GM18873 (cell line): ENCODE measurements around the gene PIK3R5.

ENCODE experiments used
- ATAC-seq: cut with Tn5 transposase; IDR thresholded peaks from one replicate; pipeline ENCODE4 v1.9.1; 2021; ENCODE audit warnings: mild to moderate bottlenecking, moderate library complexity, moderate number of reproducible peaks; ENCODE audit not compliant: unreplicated experiment, low FRiP score

The PIK3R5 gene

DNA sequence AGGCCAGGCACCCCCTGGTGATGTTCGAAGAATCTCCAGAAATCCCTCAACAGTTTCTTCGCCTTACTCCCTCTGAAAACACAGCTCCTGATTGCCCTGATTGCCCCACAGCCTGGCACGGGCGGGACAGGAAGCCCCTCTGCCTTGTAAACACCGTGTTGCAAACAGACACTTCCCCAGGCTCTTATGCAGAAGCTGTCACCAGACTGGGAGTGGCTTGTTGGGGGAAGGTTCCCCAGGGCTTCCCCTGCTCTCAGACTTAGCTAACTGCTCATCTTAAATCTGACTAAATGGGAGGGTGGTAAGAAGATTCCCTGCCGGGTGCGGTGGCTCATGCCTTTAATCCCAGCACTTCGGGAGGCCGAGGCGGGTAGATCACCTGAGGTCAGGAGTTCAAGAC is 11.2 kb downstream of the PIK3R5 start:
- ATAC-seq = peak; percentile 62

DNA sequence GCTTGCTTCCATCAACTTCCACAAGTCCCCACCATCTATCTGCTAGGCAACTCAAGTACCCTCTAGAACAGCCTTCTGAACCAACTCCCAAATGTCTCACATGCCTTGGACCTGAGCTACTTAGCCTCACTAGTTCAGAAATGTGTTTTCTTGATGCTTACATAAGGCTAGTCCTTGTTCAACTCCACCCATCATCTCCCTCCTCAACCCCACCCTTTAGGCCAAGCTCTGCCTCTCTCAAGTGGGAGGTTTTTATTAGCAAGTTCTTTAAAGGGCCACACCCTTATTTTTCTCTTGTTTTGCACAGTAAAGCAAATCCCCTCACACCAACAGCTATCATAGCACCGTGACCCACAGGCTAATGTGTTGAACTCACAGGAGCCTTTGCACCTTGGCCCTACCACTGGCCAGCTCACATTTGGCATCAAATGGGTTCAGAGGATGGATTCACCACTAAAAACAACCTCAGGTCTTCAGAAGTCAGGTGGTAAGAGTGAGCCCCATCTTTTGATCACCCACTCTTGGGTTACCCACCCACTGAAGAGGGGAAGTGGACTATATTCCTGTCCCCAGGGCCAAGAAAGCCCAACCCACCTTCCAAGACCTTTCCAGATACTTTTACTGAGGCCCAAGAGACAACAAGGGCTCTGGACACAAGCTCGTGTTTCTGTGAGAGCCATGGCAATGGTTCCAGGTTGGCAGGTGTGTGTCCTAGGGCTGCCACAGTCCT is 12.2 kb downstream of the PIK3R5 start:
- ATAC-seq = no peak

GRCh38 chr17:8952191-8952590 is 13.3 kb downstream of the PIK3R5 start:
- ATAC-seq = no peak

- no peak for ATAC-seq
These were observed 14.3 kb downstream of the PIK3R5 start for GRCh38 chr17:8951206-8951605.

- ATAC-seq = no peak
These were observed 16.3 kb downstream of the PIK3R5 start for GRCh38 chr17:8949061-8949661.

DNA sequence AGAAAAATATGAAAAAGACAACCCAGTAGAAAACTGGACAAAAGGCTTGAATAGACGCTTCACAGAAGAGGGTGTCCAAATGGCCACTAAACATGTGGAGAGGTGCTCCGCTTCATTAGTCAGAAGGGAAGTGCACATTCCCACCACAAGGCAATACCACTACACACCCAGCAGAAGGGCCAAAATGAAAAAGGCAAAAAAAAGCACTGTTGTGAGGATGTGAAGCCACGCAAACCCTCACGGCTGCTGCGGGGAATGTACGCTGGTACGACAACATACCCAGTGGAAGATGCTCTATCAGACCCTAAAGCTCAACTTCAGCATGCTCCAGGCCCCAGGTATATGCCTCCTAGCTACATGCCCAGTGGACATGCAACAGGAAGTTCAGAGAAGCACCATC is 17.0 kb downstream of the PIK3R5 start:
- no peak for ATAC-seq

DNA sequence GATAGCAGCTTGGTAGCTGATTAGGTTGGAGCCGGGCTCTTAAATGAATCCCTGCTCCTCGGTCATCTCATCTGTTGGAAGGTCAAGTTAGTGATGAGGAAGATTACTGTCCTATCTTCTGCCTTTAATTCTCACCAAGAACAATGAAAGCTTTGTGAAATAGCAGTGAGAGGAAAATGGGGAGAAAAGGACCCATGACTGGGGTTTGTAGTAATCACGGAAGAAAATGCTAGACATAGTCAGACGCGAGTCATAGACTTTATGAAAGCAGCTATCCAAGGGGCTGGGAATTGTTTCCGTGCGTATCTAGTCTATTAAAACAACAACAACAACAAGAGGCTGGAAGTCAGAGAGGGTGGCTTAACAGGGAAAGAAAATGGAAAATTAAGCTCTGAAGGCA is 18.3 kb downstream of the PIK3R5 start:
- no peak for ATAC-seq

- ATAC-seq = no peak
These were observed 19.0 kb downstream of the PIK3R5 start for GRCh38 chr17:8946476-8946875.

DNA sequence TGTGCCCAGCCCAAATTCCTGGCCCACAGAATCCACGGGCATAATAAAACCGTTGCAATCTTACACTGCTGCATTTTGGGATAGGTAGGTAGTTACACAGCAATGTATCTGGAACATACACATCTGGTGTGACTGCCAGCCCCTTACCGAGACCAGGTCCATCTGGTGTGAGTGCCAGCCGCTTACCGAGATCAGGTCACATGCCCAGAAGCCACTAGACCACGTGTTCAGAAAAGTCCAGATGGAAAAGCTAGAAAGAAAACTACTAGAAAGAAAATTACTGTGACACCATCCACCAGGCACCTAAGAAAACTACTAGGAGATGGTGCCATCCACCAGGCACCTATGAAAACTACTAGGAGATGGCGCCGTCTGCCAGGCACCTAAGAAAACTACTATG is 19.4 kb downstream of the PIK3R5 start:
- ATAC-seq = no peak

GRCh38 chr17:8944748-8945147 is 20.8 kb downstream of the PIK3R5 start:
- no peak for ATAC-seq

GRCh38 chr17:8944083-8944482 is 21.4 kb downstream of the PIK3R5 start:
- ATAC-seq = no peak

DNA sequence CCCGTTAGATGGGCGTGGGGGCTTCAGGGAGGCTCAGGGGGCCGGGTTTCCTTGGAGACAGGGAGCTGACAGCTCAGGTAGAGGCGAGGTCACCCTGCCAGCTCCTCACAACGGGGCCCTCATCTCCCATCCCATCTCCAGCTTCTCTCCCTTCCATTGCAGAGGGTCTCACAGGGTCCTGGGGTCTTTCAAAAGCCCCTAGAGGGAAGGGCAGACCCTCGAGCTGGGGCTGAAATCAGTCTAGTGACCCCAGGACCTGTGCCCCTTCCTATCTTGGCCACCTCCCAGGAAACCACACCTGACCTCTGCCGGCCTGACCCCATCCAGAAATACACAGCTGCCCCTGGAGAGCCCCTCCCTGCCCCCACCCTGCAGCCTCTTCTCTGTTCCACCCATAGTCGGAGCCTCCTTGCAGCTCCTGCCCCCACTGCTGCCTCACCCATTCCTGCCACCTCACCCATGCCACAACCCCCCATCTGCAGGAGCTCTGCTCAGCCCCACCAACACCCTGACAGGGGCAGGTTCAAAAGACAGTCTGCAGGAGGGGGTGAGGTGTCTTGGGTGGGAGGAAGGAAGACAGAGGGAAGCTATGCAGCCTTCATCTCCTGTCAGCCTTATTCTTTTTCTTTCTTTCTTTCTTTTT is 23.4 kb downstream of the PIK3R5 start:
- ATAC-seq = no peak

DNA sequence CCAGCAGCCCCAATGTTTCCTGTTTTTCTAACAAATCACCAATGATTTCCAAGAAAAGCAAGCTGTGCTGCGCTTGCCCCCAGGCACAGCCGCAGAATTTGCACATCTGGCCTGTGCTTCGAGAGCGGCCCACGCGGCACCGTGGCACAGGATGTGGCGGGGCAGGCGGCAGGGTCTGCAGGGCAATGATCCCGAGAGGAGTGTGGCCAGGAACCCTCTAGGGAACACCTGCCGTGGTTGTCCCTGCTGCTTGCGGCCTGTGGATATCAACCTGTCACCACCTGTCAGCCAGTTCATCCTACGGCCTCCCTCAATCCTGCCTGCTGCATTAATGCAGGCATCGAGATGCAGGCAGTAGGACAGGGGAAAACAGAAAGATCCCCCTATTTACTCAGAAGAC is 24.0 kb downstream of the PIK3R5 start:
- ATAC-seq = no peak

DNA sequence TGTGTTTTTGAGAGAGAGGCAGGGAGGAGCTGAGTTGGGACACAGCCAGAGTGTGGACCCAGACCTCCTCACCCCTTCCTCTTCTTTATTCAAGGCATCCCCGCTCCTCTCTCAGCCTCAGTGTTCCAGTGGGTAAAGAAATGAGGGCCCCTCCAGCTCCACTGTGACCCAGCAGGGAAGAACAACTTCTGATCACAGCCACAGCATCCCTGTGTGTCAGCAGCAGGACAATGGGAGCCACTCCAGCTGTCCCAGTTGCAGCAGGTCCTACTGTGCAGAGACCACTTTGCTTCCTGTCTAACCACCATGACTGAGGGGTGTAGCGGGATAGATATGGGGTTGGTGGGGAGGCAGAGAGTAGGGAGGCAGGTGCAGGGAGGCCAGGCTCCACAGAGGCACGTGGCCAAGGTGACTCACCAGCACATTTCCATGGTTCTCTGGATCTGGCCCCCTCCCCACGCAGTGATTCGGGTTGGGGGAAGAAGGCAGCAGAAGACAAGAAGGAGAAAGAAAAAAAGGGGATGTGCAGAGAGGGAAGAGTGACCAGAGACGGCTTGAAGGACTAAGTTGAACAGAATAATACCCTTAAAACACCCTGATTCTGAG is 24.5 kb downstream of the PIK3R5 start:
- no peak for ATAC-seq

DNA sequence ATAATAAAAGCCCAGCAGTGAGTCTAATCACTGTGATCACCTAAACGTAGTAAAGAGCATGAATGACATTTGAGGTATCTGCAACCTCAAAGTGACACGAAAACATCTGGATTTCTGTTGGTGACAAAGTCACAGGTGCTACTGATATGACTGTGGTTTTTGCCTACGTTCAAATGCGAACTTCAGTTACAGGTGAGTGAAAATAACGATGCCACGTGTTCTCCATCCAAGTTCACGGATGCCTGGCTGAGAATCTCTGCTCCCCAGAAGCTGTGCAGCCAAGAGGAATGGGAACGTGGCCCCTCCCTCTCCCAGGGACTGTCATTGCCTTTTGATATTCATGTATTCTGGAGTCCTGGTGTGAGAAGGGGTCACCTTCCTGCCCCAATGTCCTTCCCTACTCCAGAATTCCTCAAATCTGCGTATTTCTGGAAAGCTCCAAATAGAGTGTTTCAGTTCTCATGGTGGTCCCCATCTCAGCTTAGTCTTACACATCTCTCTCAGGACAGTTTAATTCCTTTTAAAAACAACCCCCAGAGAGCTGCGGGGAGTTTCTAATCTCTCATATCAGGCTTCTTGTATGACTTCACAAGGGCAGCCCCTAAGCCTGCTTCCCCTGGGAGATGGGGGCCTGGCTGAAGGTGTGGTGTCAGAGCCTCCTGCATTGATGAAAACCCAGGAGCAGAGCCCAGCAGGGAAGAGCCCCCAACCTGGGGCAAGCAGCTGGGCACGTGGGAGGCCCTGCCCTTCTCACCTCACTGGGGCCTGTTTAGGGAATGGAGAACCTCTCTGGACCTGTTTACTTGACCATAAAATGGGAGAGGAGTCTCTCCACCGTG is 25.8 kb downstream of the PIK3R5 start:
- ATAC-seq = no peak

GRCh38 chr17:8938933-8939332 is 26.6 kb downstream of the PIK3R5 start:
- ATAC-seq = no peak

- no peak for ATAC-seq
These were observed 30.3 kb downstream of the PIK3R5 start for GRCh38 chr17:8935191-8935590.

DNA sequence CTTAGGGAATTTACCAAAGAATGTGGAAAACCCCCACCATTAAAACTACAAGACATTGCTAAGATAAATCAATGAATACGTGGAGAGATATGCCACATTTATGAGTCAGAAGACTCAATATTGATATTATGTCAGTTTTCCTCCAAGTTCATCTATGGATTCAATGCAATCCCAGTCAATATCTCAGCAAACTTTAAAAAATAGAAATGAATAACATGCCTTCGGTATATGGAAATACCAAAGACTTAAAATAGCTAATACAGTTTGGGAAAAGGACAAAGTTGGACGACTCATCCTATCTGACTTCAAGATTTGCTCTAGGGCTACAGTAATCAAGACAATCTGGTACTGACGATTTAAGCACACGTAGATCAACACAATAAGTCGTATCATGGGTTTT is 31.2 kb downstream of the PIK3R5 start:
- no peak for ATAC-seq

DNA sequence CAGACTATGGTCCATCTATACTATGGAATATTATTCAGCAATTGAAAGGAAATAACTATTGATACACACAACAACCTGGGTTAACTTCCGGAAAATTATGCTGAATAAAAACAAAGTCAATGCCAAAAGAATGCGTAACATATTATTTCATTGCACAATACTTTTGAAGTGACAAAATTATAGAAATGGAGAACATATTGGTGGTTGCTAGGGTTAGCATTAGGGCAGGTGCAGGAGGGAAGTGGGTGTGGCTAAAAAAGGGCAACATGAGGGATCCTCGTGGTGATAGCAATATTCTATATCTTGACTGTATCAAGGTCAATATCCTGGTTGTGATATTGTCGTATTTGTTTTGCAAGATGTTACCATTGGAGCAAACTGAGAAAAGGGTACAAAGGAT is 34.9 kb downstream of the PIK3R5 start:
- ATAC-seq = no peak

DNA sequence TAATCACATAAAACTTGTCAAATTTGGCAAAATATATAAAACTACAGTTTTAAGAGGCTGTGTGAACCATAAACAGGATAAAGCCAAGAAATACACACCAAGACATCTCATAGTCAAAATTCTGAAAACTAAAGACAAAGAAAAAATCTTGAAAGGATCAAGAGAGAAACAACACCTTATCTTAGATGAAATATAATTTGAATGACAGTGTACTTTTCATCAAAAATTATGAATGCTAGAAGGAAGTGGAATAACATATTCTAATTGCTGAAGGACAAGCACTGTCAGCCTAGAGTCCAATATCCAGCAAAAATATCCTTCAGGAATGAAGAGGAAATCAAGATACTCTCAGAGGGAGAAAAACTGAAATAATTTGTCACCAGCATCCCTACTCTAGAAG is 37.2 kb downstream of the PIK3R5 start:
- ATAC-seq = no peak

GRCh38 chr17:8927395-8927794 is 38.1 kb downstream of the PIK3R5 start:
- ATAC-seq = no peak
